ENCODE results near the gene CDH15.

Gene CDH15

DNA sequence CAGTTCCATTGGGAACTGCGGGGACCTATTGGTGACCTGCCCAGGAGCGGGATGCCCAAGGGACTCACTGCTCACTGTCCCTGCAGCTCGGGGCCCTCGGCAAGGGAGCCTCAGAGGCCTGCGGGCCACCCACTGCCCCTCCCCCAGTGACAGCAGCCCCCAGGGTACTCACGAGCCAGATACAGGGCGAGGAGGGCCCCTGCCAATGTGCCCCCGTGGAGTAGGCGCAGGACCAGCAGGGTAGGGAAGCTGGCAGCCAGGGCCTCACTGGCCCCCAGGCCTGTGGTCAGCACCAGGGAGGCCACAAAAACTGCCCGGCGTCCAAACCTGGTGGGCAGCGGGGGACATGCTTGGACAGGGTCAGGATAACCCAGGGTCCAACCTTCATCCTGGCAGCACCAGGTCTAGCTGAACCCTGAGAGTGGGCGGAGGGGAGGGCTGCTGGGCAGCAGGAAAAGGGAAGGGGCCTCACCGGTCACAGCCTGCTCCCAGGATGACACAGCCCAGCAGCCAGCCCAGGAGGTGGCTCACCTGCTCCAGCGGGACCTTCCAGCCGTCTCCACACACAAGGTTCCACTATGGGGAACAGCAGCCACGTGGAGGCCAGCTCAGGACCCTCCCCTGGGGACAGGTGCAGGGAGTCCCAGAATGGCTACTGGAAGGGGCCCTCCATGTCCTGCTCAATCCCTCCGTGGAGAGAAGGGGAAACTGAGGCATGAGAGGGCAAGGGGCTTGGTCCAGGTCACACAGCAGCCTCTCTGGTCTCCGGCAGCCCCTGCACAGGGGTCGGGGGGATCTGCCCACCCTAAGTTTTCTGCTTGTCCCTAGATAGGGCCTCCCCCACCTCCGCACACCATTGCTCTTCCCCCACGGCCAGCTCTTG lies 27.9 kb downstream of the CDH15 start:
- Histone ChIP-seq H3K9ac (no peak overlapping the region), H3K27ac (no peak overlapping the region), H3K4me3 (ENCODE audit: low read depth, low read length) (no peak overlapping the region), H3K4me2 (ENCODE audit: low read length) (no peak overlapping the region), H3K79me2 (no peaks in the 10 kb centered on the region), H3K4me1 (no peaks in the 10 kb centered on the region), H3K27me3 (ENCODE audit: control insufficient read depth, insufficient read depth, low read length) (no peaks in the 10 kb centered on the region), H3K9me3 (ENCODE audit: control insufficient read depth, low read length) (no peaks in the 10 kb centered on the region), H3K36me3 (ENCODE audit: control insufficient read depth, insufficient read depth, low read length) (no peaks in the 10 kb centered on the region), H2AFZ (no peak overlapping the region)
- TF ChIP-seq, protein P1, sequence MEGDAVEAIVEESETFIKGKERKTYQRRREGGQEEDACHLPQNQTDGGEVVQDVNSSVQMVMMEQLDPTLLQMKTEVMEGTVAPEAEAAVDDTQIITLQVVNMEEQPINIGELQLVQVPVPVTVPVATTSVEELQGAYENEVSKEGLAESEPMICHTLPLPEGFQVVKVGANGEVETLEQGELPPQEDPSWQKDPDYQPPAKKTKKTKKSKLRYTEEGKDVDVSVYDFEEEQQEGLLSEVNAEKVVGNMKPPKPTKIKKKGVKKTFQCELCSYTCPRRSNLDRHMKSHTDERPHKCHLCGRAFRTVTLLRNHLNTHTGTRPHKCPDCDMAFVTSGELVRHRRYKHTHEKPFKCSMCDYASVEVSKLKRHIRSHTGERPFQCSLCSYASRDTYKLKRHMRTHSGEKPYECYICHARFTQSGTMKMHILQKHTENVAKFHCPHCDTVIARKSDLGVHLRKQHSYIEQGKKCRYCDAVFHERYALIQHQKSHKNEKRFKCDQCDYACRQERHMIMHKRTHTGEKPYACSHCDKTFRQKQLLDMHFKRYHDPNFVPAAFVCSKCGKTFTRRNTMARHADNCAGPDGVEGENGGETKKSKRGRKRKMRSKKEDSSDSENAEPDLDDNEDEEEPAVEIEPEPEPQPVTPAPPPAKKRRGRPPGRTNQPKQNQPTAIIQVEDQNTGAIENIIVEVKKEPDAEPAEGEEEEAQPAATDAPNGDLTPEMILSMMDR (IDR thresholded peaks at IDR 0.05): no peak

DNA sequence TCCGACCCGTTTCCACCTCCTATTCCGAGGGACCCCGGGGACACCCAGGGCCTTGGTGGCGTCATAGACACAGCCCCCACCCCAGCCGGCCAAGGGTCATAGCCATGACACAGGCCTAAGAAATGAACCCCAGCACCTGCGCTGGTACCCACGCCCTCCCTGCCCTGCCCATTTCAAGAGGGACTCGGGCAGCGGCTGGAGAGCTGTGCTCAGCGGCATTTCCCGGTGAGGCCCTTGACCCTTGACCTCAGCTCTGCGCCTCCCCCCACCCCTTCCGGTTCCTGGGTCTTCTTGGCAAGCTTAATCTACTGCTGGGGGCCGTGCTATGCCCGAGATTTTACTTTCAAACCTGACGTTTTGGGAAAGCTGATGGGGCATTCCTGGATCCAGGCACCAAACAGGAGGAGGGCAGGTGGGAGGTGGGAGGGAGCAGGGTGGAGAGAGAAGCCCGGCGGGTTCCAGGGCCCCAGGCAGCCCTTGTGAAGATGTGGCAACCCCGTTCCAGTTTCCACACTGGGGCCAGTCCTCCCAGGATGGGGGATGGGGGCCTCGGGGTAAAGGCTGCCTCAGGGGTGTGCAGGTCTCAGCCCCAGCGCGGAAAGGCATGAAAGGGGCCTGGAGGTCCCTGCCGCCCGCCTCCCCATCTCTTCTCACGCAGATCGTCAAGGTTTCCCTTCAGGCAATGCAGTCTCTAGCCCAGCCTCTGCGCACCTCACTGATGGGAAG lies 28.7 kb downstream of the CDH15 start, which contains the start of gene SLC22A31:
Gene SLC22A31 (minus strand): TSS at position 414 of the 726 bp plus-strand sequence. CDS start 36 bp downstream, at position 378.
- Histone ChIP-seq H3K4me3 (ENCODE audit: low read depth, low read length) (no peak within 1 kb of the TSS), H3K27ac (no peak within 1 kb of the TSS), H2AFZ (no peak within 1 kb of the TSS), H3K9ac (no peak within 1 kb of the TSS), H3K4me2 (ENCODE audit: low read length) (peak within 1 kb of the TSS; percentile 42), H3K27me3 (ENCODE audit: control insufficient read depth, insufficient read depth, low read length) (no peaks in the 10 kb centered on the region), H3K4me1 (no peaks in the 10 kb centered on the region), H3K79me2 (no peaks in the 10 kb centered on the region), H3K9me3 (ENCODE audit: control insufficient read depth, low read length) (no peaks in the 10 kb centered on the region), H3K36me3 (ENCODE audit: control insufficient read depth, insufficient read depth, low read length) (no peaks in the 10 kb centered on the region)
- TF ChIP-seq, protein P1 (IDR thresholded peaks at IDR 0.05): no peak

DNA sequence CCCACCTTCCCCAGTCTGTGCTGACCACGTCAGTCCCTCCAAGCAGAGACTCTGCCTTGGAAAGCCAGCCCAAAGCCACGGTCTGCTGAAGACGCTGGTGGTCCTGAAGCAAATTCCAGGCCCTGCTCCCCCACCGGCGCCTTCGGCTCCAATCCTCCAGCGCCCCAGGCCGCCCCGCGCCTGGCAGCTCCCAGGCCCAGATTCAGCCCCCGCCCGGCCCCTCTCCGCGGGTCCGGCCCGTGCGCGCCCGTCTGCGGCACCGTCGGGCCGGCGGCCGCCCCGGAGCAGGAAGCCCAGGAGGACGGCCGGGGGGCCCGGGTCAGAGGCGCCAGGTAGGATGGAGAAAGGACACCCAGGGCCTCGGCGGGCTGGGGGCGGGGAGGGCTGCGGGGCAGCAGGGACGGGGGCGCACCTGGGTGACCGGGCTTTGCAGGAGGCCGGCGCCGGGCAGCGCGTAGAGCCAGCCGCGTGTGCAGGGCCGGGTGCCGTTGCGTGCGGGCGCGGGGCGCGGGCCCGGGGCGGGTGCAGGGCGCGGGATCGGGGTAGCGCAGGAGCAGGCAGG lies 29.4 kb downstream of the CDH15 start:
- H3K4me1 ChIP-seq: no peaks in the 10 kb centered on the region
- H3K79me2 ChIP-seq: no peaks in the 10 kb centered on the region
- no peak overlapping the region for H3K27ac ChIP-seq
- H3K27me3 ChIP-seq (ENCODE audit: control insufficient read depth, insufficient read depth, low read length): no peaks in the 10 kb centered on the region
- H3K9me3 ChIP-seq (ENCODE audit: control insufficient read depth, low read length): no peaks in the 10 kb centered on the region
- no peak overlapping the region for H3K4me3 ChIP-seq (ENCODE audit: low read depth, low read length)
- TF ChIP-seq, protein P1 (IDR thresholded peaks at IDR 0.05): no peak
- H3K9ac ChIP-seq: no peak overlapping the region
- no peaks in the 10 kb centered on the region for H3K36me3 ChIP-seq (ENCODE audit: control insufficient read depth, insufficient read depth, low read length)
- H3K4me2 ChIP-seq (ENCODE audit: low read length): no peak overlapping the region
- H2AFZ ChIP-seq: no peak overlapping the region

DNA sequence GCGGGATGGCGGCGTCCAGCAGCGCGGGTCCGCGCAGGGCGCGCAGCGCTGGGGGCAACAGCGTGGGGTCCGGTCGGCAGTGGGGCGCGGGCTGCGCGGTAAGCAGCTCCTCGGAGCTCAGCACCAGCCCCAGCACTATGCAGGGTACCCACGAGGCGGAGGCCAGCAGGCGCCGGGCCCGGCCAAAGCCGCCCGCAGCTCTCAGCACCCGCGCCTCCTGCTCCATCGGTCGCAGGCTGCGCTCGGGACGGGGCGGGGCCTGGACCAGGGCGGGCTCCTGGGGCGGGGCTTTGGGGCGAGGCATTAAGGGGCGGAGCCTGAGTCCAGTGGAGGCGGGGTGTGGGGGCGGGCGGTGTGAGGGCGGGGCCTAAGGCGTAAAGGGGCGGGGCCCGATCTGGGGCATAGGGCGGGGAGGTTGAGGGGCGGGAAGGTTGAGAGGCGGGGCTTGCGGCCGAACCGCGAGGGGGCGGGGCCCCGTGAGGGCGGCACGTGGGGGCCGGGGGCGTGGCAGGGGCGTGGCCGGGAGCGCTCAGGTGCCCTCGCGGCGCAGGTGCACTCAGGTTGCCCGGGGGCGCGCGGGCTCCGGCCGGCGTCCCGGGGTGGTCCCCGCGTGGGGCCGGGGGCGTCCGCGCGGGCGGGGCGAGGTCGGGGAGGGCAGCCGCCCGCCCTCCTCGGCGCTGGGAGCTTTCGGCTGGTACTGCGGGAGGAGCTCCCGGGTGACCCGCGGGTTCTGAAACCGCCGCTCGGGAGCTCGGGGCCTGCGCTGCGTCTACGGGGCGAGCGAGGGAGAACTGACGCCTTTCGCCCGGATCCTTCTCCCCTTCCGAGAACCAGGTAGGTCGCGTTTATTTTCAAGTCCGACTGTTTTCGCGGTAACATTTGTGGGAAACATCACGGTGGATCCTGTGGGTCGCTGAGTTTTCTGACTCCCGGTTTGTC lies 30.2 kb downstream of the CDH15 start:
- Histone ChIP-seq H3K4me2 (ENCODE audit: low read length) (peak overlapping the region; percentile 53), H3K79me2 (no peaks in the 10 kb centered on the region), H3K4me1 (no peaks in the 10 kb centered on the region), H3K27me3 (ENCODE audit: control insufficient read depth, insufficient read depth, low read length) (no peaks in the 10 kb centered on the region), H3K36me3 (ENCODE audit: control insufficient read depth, insufficient read depth, low read length) (no peaks in the 10 kb centered on the region), H3K27ac (no peak overlapping the region), H3K9me3 (ENCODE audit: control insufficient read depth, low read length) (no peaks in the 10 kb centered on the region), H3K4me3 (ENCODE audit: low read depth, low read length) (peak overlapping the region; percentile 14), H3K9ac (no peak overlapping the region), H2AFZ (no peak overlapping the region)
- TF ChIP-seq, protein P1 (IDR thresholded peaks at IDR 0.05): no peak
